Measurements from ENCODE around the gene RNF152.

GRCh38 chr18:61882296-61883004 is 10.4 kb downstream of the RNF152 start:
- no peak for TF ChIP-seq CTCF (IDR thresholded peaks at IDR 0.05)
- TF ChIP-seq EP300 (IDR thresholded peaks at IDR 0.05): no peak
